Limb (tissue), 2 donors: ENCODE results near the gene HERC2.
"Not testable (repeated sequence)": the region's sequence is repeated elsewhere in the genome, so short reads cannot be mapped to it uniquely, and the experiment has no call there.

Experiments
- DNase-seq, 2 donors: peaks; one replicate each; pipeline ENCODE4 v3.0.0-alpha.2; 2016; ENCODE audit errors: extremely low spot score in 2 of 2

Gene HERC2

GRCh38 chr15:28181366-28181765 lies 140.6 kb downstream of the HERC2 start:
- no peak for DNase-seq

- DNase-seq = no peak
Measured at GRCh38 chr15:28179270-28179669, 142.7 kb downstream of the HERC2 start.

- no peak for DNase-seq
Measured at GRCh38 chr15:28178727-28179126, 143.3 kb downstream of the HERC2 start.

DNA sequence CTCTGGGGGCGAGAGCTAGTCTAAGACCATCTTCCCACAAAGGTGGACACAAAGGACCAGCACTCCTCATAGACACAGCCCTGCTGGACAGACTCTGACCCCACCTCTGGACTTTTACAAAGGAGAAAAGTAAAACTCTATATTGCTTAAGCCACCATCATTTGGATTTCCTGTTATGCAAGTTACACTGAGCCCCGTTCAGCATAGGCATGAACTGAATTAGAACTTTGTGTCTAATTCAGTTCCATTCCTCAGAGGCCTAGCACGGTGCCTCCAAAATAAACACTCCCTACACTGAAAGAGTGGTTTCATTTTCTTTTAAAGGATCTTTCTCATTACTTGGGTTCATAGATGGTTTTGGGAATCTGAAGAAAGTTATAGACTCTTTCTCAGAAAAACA lies 143.7 kb downstream of the HERC2 start:
- DNase-seq = no peak

GRCh38 chr15:28169366-28169765 lies 152.6 kb downstream of the HERC2 start:
- DNase-seq = no peak

DNA sequence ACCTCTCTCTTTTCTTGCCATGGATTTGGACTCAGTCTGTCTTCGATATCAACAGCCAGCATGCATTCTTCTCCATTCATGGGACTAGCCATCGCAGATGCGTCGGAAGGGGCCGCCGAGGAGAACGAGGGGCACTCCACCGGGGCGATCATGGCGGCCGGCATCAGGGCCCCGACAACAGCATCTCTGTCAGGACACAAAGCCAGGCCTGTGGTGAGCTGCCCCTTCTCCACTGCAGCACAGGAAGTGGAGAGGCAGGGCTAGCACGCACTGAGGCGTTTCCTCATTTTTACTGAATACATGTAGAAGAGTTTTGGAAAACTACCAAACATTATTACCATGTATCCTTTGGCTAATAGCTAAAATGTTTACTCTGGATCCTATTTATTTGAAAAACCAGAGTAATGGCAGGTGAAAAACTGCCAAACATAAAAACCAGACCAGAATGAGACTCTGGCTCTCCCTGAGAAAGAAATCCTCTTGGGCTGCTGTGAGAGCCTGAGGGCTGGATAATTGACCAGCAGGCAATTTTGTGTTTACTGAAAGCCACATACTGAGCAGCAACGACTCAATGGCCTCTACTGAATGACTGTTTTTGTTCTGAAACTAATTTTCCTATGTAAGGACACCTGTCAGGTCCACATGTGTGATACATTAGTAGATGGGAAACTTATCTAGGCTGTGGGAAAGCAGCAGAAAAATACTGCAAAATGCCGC lies 153.4 kb downstream of the HERC2 start:
- DNase-seq = not testable (repeated sequence)

DNA sequence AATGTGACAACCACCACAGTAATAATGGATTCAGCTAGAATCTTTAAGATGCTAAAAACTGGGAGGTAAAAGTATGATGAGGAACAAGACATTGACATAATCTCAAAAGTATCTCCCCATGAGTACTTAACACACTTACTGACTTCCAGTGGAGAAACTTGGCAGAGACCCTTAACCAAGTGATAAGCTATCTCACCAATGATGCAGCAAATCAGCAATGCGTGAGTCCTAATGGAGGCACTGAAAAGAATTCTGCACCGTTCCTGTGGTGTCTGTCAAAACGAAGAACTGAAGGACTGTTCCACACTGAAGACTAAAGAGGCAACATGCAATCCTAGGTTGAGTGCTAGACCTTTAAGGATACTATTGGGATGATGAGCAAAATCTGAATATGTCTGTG lies 154.9 kb downstream of the HERC2 start:
- no peak for DNase-seq

- no peak for DNase-seq
Measured at GRCh38 chr15:28165791-28166190, 156.2 kb downstream of the HERC2 start.

DNA sequence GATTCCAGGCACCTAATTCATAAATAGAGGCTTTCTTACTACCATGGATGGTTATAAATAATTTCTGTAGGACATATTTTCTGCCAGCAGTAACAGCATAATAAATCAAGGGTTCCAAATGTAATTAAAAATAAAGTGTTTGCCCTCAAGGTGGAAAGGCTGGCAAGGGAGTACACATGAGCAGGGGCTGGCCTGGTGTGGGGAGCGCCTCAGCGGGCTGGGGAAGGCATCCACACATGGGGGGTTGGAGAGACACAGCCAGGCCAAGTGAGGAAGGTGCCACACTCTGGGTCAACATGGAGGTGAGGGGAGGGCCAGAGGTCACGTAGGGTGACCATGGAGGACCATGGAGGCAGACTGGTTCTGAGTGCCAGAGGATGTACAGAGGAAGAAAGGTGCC lies 157.1 kb downstream of the HERC2 start:
- DNase-seq = no peak

- DNase-seq = no peak
Measured at GRCh38 chr15:28154283-28154682, 167.7 kb downstream of the HERC2 start.

- DNase-seq = no peak
Measured at GRCh38 chr15:28153492-28154119, 168.4 kb downstream of the HERC2 start.

- DNase-seq = not testable (repeated sequence)
Measured at GRCh38 chr15:28152538-28152923, 169.4 kb downstream of the HERC2 start.

DNA sequence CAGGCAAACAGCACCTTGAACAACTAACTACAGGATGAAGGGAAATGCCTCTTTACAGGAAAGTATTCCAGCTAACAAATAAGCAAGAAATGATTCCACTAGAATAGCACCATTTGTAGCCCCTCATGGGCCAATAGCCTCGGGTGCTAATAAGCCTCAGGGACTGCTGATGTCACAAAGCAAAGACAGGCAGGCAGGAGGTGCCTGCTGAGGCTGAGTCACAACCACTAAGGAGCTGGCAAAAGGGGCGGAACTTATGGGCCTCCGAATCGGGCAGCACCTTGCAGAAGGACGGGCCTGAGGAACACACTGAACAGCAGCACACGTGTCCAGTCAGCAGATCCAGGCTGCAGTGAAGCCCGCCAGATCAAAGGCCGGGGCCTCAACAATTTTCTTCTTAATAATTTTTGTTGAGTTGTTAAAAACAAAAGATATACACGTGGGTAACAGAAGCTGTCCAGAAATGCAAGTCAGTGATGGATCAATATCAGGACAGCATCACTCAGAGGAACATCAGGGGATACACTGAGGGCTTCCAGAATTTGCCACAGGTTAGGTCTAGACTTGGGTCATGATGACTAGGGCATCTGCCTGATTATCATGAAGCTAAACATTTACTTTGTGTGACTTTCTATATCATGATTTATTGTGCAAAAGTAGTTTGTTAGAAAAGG lies 170.0 kb downstream of the HERC2 start:
- DNase-seq = not testable (repeated sequence)

- no peak for DNase-seq
Measured at GRCh38 chr15:28147801-28148200, 174.2 kb downstream of the HERC2 start.

- DNase-seq = not testable (repeated sequence)
Measured at GRCh38 chr15:28145419-28145818, 176.6 kb downstream of the HERC2 start.

GRCh38 chr15:28140062-28140461 lies 181.9 kb downstream of the HERC2 start:
- no peak for DNase-seq

DNA sequence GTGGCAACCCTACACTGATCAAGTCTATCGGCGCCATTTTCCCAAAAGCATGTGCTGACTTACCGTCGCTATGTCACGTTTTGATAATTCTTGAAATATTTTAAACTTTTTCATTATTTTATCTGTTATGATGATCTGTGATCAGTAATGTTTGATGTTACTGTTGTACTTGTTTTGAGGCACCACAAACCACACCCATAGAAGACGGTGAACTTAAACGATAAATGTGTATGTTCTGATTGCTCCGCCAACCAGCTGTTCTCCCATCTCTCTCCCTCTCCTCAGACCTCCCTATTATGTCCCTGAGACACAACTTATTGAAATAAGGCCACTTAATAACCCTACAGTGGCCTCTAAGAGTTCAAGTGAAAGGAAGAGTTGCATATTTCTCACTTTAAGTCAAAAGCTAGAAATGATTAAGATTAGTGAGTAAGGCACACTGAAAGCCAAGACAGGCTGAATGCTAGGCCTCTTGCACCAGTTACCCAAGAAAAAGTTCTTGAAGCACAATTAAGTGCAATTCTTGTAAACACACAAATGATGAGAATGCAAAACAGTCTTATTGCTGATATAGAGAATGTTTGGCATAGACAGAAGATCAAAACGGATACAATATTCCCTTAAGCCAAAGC lies 184.5 kb downstream of the HERC2 start:
- DNase-seq = not testable (repeated sequence)

DNA sequence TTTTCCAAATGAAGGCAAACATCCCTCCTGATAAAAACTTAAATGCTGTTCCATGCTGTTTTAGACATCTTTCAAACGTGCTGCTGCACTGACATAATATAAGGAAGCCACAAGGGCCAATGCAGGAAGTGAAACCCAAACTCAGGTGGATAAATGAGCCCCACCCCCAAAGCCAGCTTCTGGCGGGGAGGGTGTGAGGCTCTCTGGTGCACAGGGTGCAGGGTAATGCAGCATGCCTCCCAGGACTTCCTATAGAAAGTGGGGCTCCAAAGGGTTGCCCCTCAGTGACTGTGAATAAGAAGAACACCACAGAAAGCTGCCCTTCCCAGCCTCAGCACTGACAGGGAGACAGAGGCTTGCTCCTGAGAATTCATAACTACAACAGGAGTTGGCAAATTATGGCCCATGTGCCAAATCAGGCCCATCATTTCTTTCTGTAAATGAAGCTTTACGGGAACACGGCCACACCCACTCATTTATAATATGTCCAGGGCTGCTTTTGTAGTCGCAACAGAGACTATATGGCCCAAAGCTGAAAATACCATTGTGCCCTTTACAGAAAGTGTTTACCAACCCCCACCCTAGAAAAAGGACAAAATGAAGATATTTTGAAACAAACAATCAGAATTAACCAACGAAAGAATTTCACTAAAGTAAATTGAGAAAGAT lies 185.6 kb downstream of the HERC2 start:
- DNase-seq = not testable (repeated sequence)

DNA sequence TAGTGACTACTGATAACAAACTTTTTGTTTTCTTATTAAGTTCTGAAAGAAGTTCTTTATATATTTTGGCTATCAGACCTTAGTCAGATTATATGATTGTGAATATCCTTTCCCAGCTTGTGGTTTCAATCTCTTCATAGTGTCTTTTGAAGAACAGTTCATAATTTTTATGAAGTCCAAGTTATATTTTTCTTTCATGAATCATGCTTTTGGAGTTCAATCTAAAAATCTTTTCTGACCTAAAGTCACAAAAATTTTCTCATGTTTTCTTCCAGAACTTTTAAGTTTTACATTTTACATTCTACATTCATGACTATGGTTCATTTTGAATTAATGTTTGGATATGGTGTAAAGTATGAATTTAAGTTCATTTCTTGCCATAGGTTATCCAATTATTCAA lies 188.7 kb downstream of the HERC2 start:
- no peak for DNase-seq

DNA sequence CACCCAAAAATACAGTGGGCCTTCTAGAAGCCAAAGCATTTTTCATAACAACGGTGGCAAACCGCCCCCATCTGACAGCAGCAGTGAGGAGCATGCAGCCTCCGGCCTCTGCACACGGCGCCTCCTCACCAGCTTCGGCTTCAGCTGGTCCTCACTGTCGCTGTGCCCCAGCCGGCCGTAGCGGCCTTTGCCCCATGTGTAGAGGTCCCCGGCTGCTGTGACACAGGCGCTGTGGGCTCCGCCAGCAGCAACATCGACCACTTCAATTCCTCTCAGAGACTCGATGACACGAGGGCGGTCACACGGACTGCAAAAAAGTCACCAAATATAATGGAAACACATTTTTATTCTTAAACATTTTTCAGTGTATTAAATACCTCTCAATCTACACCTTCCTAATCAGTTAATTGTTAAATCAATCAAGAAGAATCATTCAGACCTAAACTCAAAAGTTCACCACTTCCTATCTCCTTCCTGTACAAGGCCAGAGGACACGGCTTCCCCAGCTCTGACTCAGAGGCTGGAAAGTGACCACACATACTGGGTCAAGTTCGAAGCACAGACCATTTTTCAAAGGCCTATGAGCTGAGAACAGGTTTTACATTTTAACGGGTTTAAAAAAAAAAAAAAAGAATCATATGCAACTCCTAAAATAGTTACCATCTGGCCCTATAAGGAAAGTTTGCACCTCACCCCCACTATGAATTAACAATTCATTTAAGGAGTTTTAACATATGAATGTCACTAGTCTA lies 189.3 kb downstream of the HERC2 start:
- no peak for DNase-seq

- no peak for DNase-seq
Measured at GRCh38 chr15:28131946-28132345, 190.0 kb downstream of the HERC2 start.
